Measurements from ENCODE around the gene NAXD.

The NAXD gene

GRCh38 chr13:110634558-110634957 lies 19.2 kb downstream of the NAXD start:
- Histone ChIP-seq H3K36me3 (ENCODE audit: insufficient read depth, low read length) (peaks cover 48% of the 10 kb centered on the region), H3K4me2 (ENCODE audit: low read length) (no peak overlapping the region), H3K4me1 (ENCODE audit: control insufficient read depth, insufficient read depth, low read length) (peaks cover 15% of the 10 kb centered on the region), H3K27me3 (ENCODE audit: control insufficient read depth, insufficient read depth, low read length) (no peaks in the 10 kb centered on the region), H3K4me3 (ENCODE audit: low read length) (no peak overlapping the region), H3K9me3 (replicated peaks; ENCODE audit: low read length) (no peaks in the 10 kb centered on the region), H3K9ac (ENCODE audit: low read depth, low read length) (no peak overlapping the region)

GRCh38 chr13:110635405-110636002 lies 20.2 kb downstream of the NAXD start:
- Histone ChIP-seq H3K36me3 (ENCODE audit: insufficient read depth, low read length) (peaks cover 57% of the 10 kb centered on the region), H3K4me2 (ENCODE audit: low read length) (no peak overlapping the region)

GRCh38 chr13:110636053-110636475 lies 20.7 kb downstream of the NAXD start:
- Histone ChIP-seq H3K4me1 (ENCODE audit: control insufficient read depth, insufficient read depth, low read length) (peaks cover 17% of the 10 kb centered on the region), H3K27me3 (ENCODE audit: control insufficient read depth, insufficient read depth, low read length) (no peaks in the 10 kb centered on the region), H3K4me3 (ENCODE audit: low read length) (no peak overlapping the region), H3K4me2 (ENCODE audit: low read length) (no peak overlapping the region), H3K36me3 (ENCODE audit: insufficient read depth, low read length) (peaks cover 60% of the 10 kb centered on the region), H3K9me3 (replicated peaks; ENCODE audit: low read length) (no peaks in the 10 kb centered on the region), H3K9ac (ENCODE audit: low read depth, low read length) (no peak overlapping the region)

More at GRCh38 chr13:110635405-110636002, 20.2 kb downstream of the NAXD start:
- H3K9ac ChIP-seq (ENCODE audit: low read depth, low read length), result no peak overlapping the region
- no peaks in the 10 kb centered on the region for H3K27me3 ChIP-seq (ENCODE audit: control insufficient read depth, insufficient read depth, low read length)
- H3K4me1 ChIP-seq (ENCODE audit: control insufficient read depth, insufficient read depth, low read length), result peaks cover 17% of the 10 kb centered on the region
- no peak overlapping the region for H3K4me3 ChIP-seq (ENCODE audit: low read length)
- no peaks in the 10 kb centered on the region for H3K9me3 ChIP-seq (replicated peaks; ENCODE audit: low read length)

- peaks cover 67% of the 10 kb centered on the region for H3K36me3 ChIP-seq (ENCODE audit: insufficient read depth, low read length)
- H3K27me3 ChIP-seq (ENCODE audit: control insufficient read depth, insufficient read depth, low read length), result no peaks in the 10 kb centered on the region
- H3K4me3 ChIP-seq (ENCODE audit: low read length), result no peak overlapping the region
- no peak overlapping the region for H3K9ac ChIP-seq (ENCODE audit: low read depth, low read length)
- H3K9me3 ChIP-seq (replicated peaks; ENCODE audit: low read length), result no peaks in the 10 kb centered on the region
- no peak overlapping the region for H3K4me2 ChIP-seq (ENCODE audit: low read length)
- peaks cover 17% of the 10 kb centered on the region for H3K4me1 ChIP-seq (ENCODE audit: control insufficient read depth, insufficient read depth, low read length)
Measured at GRCh38 chr13:110636701-110637201, 21.4 kb downstream of the NAXD start.

GRCh38 chr13:110637275-110637674 lies 21.9 kb downstream of the NAXD start:
- no peak overlapping the region for H3K4me2 ChIP-seq (ENCODE audit: low read length)
- H3K9ac ChIP-seq (ENCODE audit: low read depth, low read length), result no peak overlapping the region
- no peak overlapping the region for H3K4me3 ChIP-seq (ENCODE audit: low read length)
- peaks cover 17% of the 10 kb centered on the region for H3K4me1 ChIP-seq (ENCODE audit: control insufficient read depth, insufficient read depth, low read length)
- no peaks in the 10 kb centered on the region for H3K9me3 ChIP-seq (replicated peaks; ENCODE audit: low read length)
- no peaks in the 10 kb centered on the region for H3K27me3 ChIP-seq (ENCODE audit: control insufficient read depth, insufficient read depth, low read length)
- peaks cover 71% of the 10 kb centered on the region for H3K36me3 ChIP-seq (ENCODE audit: insufficient read depth, low read length)

GRCh38 chr13:110637747-110638146 lies 22.4 kb downstream of the NAXD start:
- Histone ChIP-seq H3K4me2 (ENCODE audit: low read length) (no peak overlapping the region), H3K36me3 (ENCODE audit: insufficient read depth, low read length) (peaks cover 75% of the 10 kb centered on the region), H3K9ac (ENCODE audit: low read depth, low read length) (no peak overlapping the region), H3K9me3 (replicated peaks; ENCODE audit: low read length) (no peaks in the 10 kb centered on the region), H3K27me3 (ENCODE audit: control insufficient read depth, insufficient read depth, low read length) (no peaks in the 10 kb centered on the region), H3K4me1 (ENCODE audit: control insufficient read depth, insufficient read depth, low read length) (peaks cover 17% of the 10 kb centered on the region), H3K4me3 (ENCODE audit: low read length) (no peak overlapping the region)

GRCh38 chr13:110638257-110638656 lies 22.9 kb downstream of the NAXD start:
- no peaks in the 10 kb centered on the region for H3K9me3 ChIP-seq (replicated peaks; ENCODE audit: low read length)
- H3K27me3 ChIP-seq (ENCODE audit: control insufficient read depth, insufficient read depth, low read length), result no peaks in the 10 kb centered on the region
- no peak overlapping the region for H3K4me2 ChIP-seq (ENCODE audit: low read length)
- H3K9ac ChIP-seq (ENCODE audit: low read depth, low read length), result no peak overlapping the region
- H3K4me1 ChIP-seq (ENCODE audit: control insufficient read depth, insufficient read depth, low read length), result peaks cover 17% of the 10 kb centered on the region
- no peak overlapping the region for H3K4me3 ChIP-seq (ENCODE audit: low read length)
- peaks cover 80% of the 10 kb centered on the region for H3K36me3 ChIP-seq (ENCODE audit: insufficient read depth, low read length)

GRCh38 chr13:110638814-110639806 lies 23.8 kb downstream of the NAXD start:
- Histone ChIP-seq H3K36me3 (ENCODE audit: insufficient read depth, low read length) (peaks cover 88% of the 10 kb centered on the region), H3K9ac (ENCODE audit: low read depth, low read length) (no peak overlapping the region), H3K9me3 (replicated peaks; ENCODE audit: low read length) (no peaks in the 10 kb centered on the region), H3K4me2 (ENCODE audit: low read length) (no peak overlapping the region), H3K4me1 (ENCODE audit: control insufficient read depth, insufficient read depth, low read length) (peaks cover 11% of the 10 kb centered on the region), H3K4me3 (ENCODE audit: low read length) (no peak overlapping the region), H3K27me3 (ENCODE audit: control insufficient read depth, insufficient read depth, low read length) (no peaks in the 10 kb centered on the region)

- Histone ChIP-seq H3K9me3 (replicated peaks; ENCODE audit: low read length) (no peaks in the 10 kb centered on the region), H3K27me3 (ENCODE audit: control insufficient read depth, insufficient read depth, low read length) (no peaks in the 10 kb centered on the region), H3K4me2 (ENCODE audit: low read length) (no peak overlapping the region), H3K36me3 (ENCODE audit: insufficient read depth, low read length) (peaks cover 90% of the 10 kb centered on the region), H3K4me1 (ENCODE audit: control insufficient read depth, insufficient read depth, low read length) (peaks cover 11% of the 10 kb centered on the region), H3K4me3 (ENCODE audit: low read length) (no peak overlapping the region), H3K9ac (ENCODE audit: low read depth, low read length) (no peak overlapping the region)
Measured at GRCh38 chr13:110639935-110640334, 24.6 kb downstream of the NAXD start.

GRCh38 chr13:110640591-110641029 lies 25.3 kb downstream of the NAXD start:
- H3K4me3 ChIP-seq (ENCODE audit: low read length), result no peak overlapping the region
- H3K9me3 ChIP-seq (replicated peaks; ENCODE audit: low read length), result no peaks in the 10 kb centered on the region
- no peak overlapping the region for H3K4me2 ChIP-seq (ENCODE audit: low read length)
- H3K4me1 ChIP-seq (ENCODE audit: control insufficient read depth, insufficient read depth, low read length), result peaks cover 16% of the 10 kb centered on the region
- H3K9ac ChIP-seq (ENCODE audit: low read depth, low read length), result no peak overlapping the region
- H3K36me3 ChIP-seq (ENCODE audit: insufficient read depth, low read length), result peaks cover 83% of the 10 kb centered on the region
- no peaks in the 10 kb centered on the region for H3K27me3 ChIP-seq (ENCODE audit: control insufficient read depth, insufficient read depth, low read length)
